ENCODE results near the gene MKLN1. TPM values are rescaled to one million over a fixed set of nuclear protein-coding genes. Genes with fewer than 3 reads are reported as not detected.

MKLN1 gene
- total and polyA plus RNA-seq, 2 donors: 14.4 to 28.9 TPM

DNA sequence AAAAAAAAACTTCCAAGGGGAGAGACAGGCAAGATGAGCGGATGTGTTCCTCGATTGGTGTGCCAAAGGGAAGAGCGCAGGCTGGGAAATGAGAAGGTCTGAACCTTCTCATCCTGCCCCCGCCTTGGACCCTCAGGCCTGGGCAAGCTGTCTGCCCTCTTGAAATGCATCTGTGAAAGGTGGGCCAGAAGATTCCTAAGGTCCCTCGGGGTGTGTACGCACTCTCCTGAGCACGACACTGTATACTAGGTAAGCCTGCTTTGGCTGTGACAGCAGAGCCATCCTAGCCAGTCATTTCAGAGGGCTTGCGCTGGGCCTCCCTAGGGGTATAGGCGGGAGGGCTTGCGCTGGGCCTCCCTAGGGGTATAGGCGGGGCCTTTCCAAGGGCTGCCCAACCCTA lies 201.9 kb downstream of the MKLN1 start:
- Histone ChIP-seq H3K4me1 (ENCODE audit: control insufficient read depth in 2 of 2, insufficient read depth in 2 of 2, low read length in 2 of 2) (no peaks in the 10 kb centered on the region), H3K27ac (ENCODE audit: low read depth in 1 of 2, low read length in 1 of 2) (no peak overlapping the region), H3K27me3 (ENCODE audit: control insufficient read depth in 2 of 2, insufficient read depth in 1 of 2, low read length in 1 of 2) (no peaks in the 10 kb centered on the region), H3K4me3 (ENCODE audit: low read length in 2 of 2) (no peak overlapping the region), H3K9me3 (ENCODE audit: control insufficient read depth in 2 of 2, insufficient read depth in 1 of 2, low read length in 1 of 2) (no peaks in the 10 kb centered on the region), H3K36me3 (ENCODE audit: control insufficient read depth in 2 of 2, insufficient read depth in 2 of 2, low read length in 1 of 2) (no peaks in the 10 kb centered on the region)
- DNase-seq (ENCODE audit: low read depth in 6 of 9, low spot score in 9 of 9): no peak
- WGBS: 92% methylated on average over 11 of the region's 11 CpGs

DNA sequence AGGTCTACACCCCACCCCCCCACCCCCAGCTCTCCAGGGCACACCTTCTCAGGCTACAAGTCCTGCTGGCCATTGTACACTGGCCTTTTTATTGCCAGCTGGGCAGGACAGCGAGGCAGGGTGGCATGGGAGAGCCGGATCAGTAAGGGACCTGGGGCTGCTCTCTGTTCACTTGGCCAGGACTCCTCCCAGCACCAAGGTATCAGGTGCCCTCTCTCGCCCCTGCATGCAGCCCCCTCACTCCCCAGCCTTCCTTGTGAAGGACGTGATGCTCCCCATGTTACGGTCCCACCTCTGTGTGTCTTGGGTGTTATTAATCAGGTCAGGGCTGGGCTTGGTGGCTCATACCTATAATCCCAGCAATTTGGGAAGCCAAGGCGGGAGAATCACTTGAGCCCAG lies 202.5 kb downstream of the MKLN1 start:
- WGBS: 95% methylated on average over 6 of the region's 6 CpGs
- DNase-seq (ENCODE audit: low read depth in 6 of 9, low spot score in 9 of 9): no peak
- no peak overlapping the region for H3K4me3 ChIP-seq (ENCODE audit: low read length in 2 of 2)
- H3K27ac ChIP-seq (ENCODE audit: low read depth in 1 of 2, low read length in 1 of 2): no peak overlapping the region
- H3K4me1 ChIP-seq (ENCODE audit: control insufficient read depth in 2 of 2, insufficient read depth in 2 of 2, low read length in 2 of 2): no peaks in the 10 kb centered on the region
- no peaks in the 10 kb centered on the region for H3K27me3 ChIP-seq (ENCODE audit: control insufficient read depth in 2 of 2, insufficient read depth in 1 of 2, low read length in 1 of 2)
- no peaks in the 10 kb centered on the region for H3K9me3 ChIP-seq (ENCODE audit: control insufficient read depth in 2 of 2, insufficient read depth in 1 of 2, low read length in 1 of 2)
- no peaks in the 10 kb centered on the region for H3K36me3 ChIP-seq (ENCODE audit: control insufficient read depth in 2 of 2, insufficient read depth in 2 of 2, low read length in 1 of 2)

DNA sequence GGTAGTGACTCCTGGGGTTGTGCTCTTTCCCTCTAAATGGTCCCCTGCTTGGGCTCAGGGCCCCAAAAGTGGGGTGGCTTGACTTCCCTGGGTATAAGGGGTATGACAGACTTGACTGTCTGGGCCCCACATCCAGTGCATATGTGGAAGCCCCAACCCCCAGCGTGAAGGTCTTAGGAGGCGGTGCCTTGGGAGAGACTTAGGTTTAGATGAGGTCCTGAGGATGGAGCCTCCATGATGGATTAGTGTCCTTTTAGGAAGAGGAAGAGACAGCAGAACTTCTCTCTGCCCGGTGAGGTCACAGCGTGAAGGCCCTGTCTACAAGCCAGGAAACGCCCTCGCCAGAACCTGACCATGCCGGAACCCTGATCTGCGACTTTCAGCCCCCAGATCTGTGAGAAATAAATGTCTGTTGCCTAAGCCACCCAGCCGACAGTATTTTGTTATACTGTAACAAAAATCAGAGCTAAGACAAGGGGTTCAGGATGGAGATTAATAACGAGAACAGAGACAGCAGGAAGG lies 205.0 kb downstream of the MKLN1 start:
- Histone ChIP-seq H3K27ac (ENCODE audit: low read depth in 1 of 2, low read length in 1 of 2) (no peak overlapping the region), H3K4me1 (ENCODE audit: control insufficient read depth in 2 of 2, insufficient read depth in 2 of 2, low read length in 2 of 2) (no peaks in the 10 kb centered on the region), H3K4me3 (ENCODE audit: low read length in 2 of 2) (no peak overlapping the region), H3K9me3 (ENCODE audit: control insufficient read depth in 2 of 2, insufficient read depth in 1 of 2, low read length in 1 of 2) (peaks cover 0 to 1% of the 10 kb centered on the region in 2 donors), H3K36me3 (ENCODE audit: control insufficient read depth in 2 of 2, insufficient read depth in 2 of 2, low read length in 1 of 2) (no peaks in the 10 kb centered on the region), H3K27me3 (ENCODE audit: control insufficient read depth in 2 of 2, insufficient read depth in 1 of 2, low read length in 1 of 2) (no peaks in the 10 kb centered on the region)
- DNase-seq (ENCODE audit: low read depth in 6 of 9, low spot score in 9 of 9): no peak
- WGBS: 93% methylated on average over 10 of the region's 10 CpGs

DNA sequence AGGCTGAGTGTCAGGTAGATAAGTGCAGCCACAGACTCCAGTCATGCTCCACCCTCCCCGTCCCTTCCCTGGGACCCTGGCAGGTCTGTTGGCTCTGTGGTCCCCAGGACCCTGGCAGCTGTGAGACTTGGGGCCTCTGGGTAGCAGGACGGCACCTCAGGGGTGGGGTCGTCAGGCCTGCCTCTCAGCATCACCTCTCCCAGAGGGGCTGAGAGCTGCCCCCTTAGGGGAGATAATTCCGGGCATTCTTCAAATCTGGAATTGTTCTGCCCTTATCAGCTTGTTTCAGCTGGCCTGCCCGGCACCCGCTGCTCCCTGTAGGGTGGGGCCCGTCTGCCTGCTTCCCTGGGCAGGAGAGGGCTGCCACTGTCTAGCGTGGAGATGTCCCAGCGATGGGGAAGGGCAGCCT lies 205.5 kb downstream of the MKLN1 start:
- 95% methylated on average over 9 of the region's 9 CpGs for WGBS
- Histone ChIP-seq H3K27ac (ENCODE audit: low read depth in 1 of 2, low read length in 1 of 2) (no peak overlapping the region), H3K36me3 (ENCODE audit: control insufficient read depth in 2 of 2, insufficient read depth in 2 of 2, low read length in 1 of 2) (no peaks in the 10 kb centered on the region), H3K4me3 (ENCODE audit: low read length in 2 of 2) (no peak overlapping the region), H3K27me3 (ENCODE audit: control insufficient read depth in 2 of 2, insufficient read depth in 1 of 2, low read length in 1 of 2) (no peaks in the 10 kb centered on the region), H3K9me3 (ENCODE audit: control insufficient read depth in 2 of 2, insufficient read depth in 1 of 2, low read length in 1 of 2) (peaks cover 0 to 1% of the 10 kb centered on the region in 2 donors), H3K4me1 (ENCODE audit: control insufficient read depth in 2 of 2, insufficient read depth in 2 of 2, low read length in 2 of 2) (no peaks in the 10 kb centered on the region)
- DNase-seq (ENCODE audit: low read depth in 6 of 9, low spot score in 9 of 9): no peak

DNA sequence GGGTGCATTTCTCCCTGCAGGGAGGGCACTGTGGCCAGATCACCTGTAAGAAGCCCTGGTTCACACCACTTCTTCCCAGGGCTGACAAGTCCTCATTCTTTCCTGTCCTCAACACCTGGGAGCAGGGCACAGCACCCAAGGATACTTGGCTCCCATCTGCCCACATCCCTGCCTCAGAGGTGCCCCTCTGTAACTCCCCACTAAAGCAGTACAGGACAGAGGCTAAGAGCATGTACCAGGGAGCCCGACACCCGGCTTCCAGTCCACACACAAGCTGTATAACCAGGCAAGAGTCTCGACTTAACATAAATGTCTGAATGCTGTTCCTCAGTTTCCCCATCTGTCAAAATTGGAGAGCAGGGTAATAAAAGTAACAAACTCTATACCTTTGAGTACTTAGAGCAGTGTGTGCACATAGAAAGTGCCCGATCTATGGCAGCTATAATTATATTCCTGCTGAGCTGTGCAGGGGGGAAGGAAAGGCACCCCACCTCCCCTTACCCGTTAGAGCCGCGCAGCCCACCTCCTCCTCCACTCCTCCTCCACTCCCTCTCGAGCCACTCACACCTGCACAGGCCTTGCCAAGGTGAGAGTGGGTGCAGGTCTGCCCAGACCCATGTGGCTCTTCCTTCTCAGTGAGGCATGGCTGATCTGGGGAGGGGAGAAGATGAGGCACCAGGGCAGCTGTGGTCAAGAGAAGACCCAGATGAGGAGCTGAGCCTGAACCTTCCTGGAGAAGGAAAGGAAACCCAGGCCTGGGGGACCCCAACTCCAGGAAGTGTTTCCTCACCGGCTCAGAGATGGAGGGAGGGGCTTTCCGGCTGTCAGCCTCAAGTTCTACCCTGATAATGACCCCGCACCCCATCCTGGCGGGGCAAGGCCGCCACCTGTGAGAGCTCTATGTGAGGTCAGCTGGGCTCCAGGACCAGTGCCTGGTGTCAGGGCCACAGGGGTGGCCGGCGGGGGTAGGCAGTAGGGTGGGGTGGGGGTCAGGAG lies 206.2 kb downstream of the MKLN1 start:
- Histone ChIP-seq H3K4me3 (ENCODE audit: low read length in 2 of 2) (no peak overlapping the region), H3K4me1 (ENCODE audit: control insufficient read depth in 2 of 2, insufficient read depth in 2 of 2, low read length in 2 of 2) (no peaks in the 10 kb centered on the region), H3K27ac (ENCODE audit: low read depth in 1 of 2, low read length in 1 of 2) (no peak overlapping the region), H3K9me3 (ENCODE audit: control insufficient read depth in 2 of 2, insufficient read depth in 1 of 2, low read length in 1 of 2) (peaks cover 0 to 1% of the 10 kb centered on the region in 2 donors), H3K36me3 (ENCODE audit: control insufficient read depth in 2 of 2, insufficient read depth in 2 of 2, low read length in 1 of 2) (no peaks in the 10 kb centered on the region), H3K27me3 (ENCODE audit: control insufficient read depth in 2 of 2, insufficient read depth in 1 of 2, low read length in 1 of 2) (no peaks in the 10 kb centered on the region)
- DNase-seq (ENCODE audit: low read depth in 6 of 9, low spot score in 9 of 9): no peak
- 90% methylated on average over 15 of the region's 15 CpGs for WGBS

DNA sequence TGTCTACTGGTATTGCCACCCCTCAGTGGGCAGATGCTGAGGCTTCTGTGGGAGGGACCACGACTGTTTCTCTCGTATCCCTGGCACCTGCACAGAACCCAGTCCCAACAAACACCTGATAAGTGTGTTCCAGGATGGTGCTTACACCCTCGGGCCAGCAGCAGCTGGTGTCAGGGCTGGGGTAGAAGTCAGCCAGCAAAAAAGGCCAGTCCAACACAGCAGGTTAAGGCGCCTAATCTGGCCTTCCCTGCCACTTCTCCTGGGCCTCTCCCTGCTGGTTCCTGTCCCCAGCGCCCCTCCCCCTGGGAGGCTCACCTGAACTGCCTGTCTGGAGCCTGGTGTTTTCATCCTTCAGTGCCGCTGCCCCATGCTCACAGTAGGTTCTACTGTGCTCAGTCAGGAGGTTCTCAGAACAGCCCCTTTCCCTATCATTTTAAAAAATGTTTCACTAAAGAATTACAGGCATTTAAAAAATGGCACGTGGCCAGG lies 208.7 kb downstream of the MKLN1 start:
- WGBS: 83% methylated on average over 7 of the region's 7 CpGs
- no peaks in the 10 kb centered on the region for H3K4me1 ChIP-seq (ENCODE audit: control insufficient read depth in 2 of 2, insufficient read depth in 2 of 2, low read length in 2 of 2)
- no peak overlapping the region for H3K4me3 ChIP-seq (ENCODE audit: low read length in 2 of 2)
- peaks cover 0 to 1% of the 10 kb centered on the region in 2 donors for H3K9me3 ChIP-seq (ENCODE audit: control insufficient read depth in 2 of 2, insufficient read depth in 1 of 2, low read length in 1 of 2)
- no peaks in the 10 kb centered on the region for H3K27me3 ChIP-seq (ENCODE audit: control insufficient read depth in 2 of 2, insufficient read depth in 1 of 2, low read length in 1 of 2)
- no peak overlapping the region for H3K27ac ChIP-seq (ENCODE audit: low read depth in 1 of 2, low read length in 1 of 2)
- no peaks in the 10 kb centered on the region for H3K36me3 ChIP-seq (ENCODE audit: control insufficient read depth in 2 of 2, insufficient read depth in 2 of 2, low read length in 1 of 2)
- DNase-seq (ENCODE audit: low read depth in 6 of 9, low spot score in 9 of 9): no peak

DNA sequence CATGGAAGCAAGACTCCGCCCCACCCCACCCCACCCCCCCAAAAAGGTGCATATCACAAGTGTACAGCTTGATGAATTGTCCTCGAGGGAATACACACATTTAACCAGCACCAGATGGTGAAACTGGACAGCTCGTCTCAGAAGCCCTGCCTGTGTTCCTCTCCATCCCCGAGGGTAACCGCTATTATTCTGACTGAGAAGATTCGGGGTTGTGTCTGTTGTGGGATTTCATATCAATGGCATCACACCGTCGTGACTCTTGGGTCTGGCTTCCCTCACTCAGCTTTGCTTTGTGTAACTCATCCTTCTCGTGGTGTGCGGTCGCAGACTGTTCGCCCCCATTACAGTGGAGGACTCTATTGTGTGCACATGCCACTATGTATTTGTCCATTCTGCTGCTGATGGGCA lies 209.9 kb downstream of the MKLN1 start:
- H3K4me3 ChIP-seq (ENCODE audit: low read length in 2 of 2): no peak overlapping the region
- H3K36me3 ChIP-seq (ENCODE audit: control insufficient read depth in 2 of 2, insufficient read depth in 2 of 2, low read length in 1 of 2): no peaks in the 10 kb centered on the region
- no peaks in the 10 kb centered on the region for H3K4me1 ChIP-seq (ENCODE audit: control insufficient read depth in 2 of 2, insufficient read depth in 2 of 2, low read length in 2 of 2)
- DNase-seq (ENCODE audit: low read depth in 6 of 9, low spot score in 9 of 9): no peak
- peaks cover 0 to 1% of the 10 kb centered on the region in 2 donors for H3K9me3 ChIP-seq (ENCODE audit: control insufficient read depth in 2 of 2, insufficient read depth in 1 of 2, low read length in 1 of 2)
- no peaks in the 10 kb centered on the region for H3K27me3 ChIP-seq (ENCODE audit: control insufficient read depth in 2 of 2, insufficient read depth in 1 of 2, low read length in 1 of 2)
- WGBS: 94% methylated on average over 12 of the region's 12 CpGs
- H3K27ac ChIP-seq (ENCODE audit: low read depth in 1 of 2, low read length in 1 of 2): no peak overlapping the region

DNA sequence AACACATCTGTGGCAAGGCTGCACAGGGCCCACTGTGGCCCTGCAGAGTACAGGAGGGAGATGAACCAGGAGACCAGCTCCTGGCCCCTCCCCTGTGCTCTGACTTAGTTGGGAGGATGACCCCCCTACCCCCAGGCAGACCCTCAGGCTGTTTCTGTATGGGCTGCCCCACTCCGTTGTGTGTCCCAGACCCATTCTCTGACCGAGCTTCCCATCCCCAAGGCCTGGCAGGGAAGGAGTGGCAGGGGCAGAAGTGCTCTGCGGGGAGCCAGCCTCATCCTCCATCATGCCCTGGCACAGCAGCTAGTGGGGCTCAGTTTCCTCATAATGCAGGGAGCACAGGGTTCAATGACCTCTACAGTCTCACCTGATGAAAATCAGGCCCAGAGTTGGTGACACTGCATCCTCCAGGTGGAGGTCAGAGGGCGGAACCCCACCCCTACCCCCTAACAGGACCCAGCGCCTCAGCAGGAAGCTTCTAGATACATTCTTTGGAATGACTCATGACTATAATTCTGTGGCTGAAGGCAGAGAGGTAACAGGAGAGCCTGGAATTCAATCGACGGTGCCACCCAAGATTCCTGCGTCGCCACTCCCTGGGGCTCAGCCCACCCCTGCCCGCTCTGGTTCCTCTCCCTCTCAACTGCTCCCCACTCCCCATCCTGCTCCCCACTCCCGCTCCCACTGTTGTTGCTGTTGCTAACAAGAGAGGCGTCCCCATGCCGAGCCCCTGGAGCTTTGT lies 210.6 kb downstream of the MKLN1 start:
- Histone ChIP-seq H3K4me3 (ENCODE audit: low read length in 2 of 2) (no peak overlapping the region), H3K4me1 (ENCODE audit: control insufficient read depth in 2 of 2, insufficient read depth in 2 of 2, low read length in 2 of 2) (no peaks in the 10 kb centered on the region), H3K9me3 (ENCODE audit: control insufficient read depth in 2 of 2, insufficient read depth in 1 of 2, low read length in 1 of 2) (peaks cover 0 to 1% of the 10 kb centered on the region in 2 donors), H3K36me3 (ENCODE audit: control insufficient read depth in 2 of 2, insufficient read depth in 2 of 2, low read length in 1 of 2) (no peaks in the 10 kb centered on the region), H3K27ac (ENCODE audit: low read depth in 1 of 2, low read length in 1 of 2) (no peak overlapping the region), H3K27me3 (ENCODE audit: control insufficient read depth in 2 of 2, insufficient read depth in 1 of 2, low read length in 1 of 2) (no peaks in the 10 kb centered on the region)
- no peak for DNase-seq (ENCODE audit: low read depth in 6 of 9, low spot score in 9 of 9)
- 95% methylated on average over 13 of the region's 13 CpGs for WGBS

DNA sequence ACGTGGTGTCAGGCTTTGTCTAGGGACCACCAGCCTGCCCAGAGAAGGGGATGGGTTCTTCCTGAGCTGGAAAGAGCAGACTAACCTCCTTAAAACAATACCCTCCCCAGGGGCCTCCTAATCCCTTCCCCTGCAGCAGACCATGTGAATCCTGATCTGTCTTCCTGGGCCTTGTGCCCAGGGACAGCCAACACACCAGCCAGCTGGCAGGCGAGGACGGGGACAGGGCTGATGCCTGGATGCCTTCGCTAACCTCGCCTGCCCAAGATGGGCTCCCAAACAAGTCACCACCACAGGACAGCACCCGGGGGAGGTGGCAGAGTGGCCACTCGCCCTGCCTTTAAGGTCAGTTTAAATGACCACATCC lies 211.1 kb downstream of the MKLN1 start:
- Histone ChIP-seq H3K27ac (ENCODE audit: low read depth in 1 of 2, low read length in 1 of 2) (no peak overlapping the region), H3K36me3 (ENCODE audit: control insufficient read depth in 2 of 2, insufficient read depth in 2 of 2, low read length in 1 of 2) (no peaks in the 10 kb centered on the region), H3K9me3 (ENCODE audit: control insufficient read depth in 2 of 2, insufficient read depth in 1 of 2, low read length in 1 of 2) (peaks cover 0 to 1% of the 10 kb centered on the region in 2 donors), H3K4me1 (ENCODE audit: control insufficient read depth in 2 of 2, insufficient read depth in 2 of 2, low read length in 2 of 2) (no peaks in the 10 kb centered on the region), H3K27me3 (ENCODE audit: control insufficient read depth in 2 of 2, insufficient read depth in 1 of 2, low read length in 1 of 2) (no peaks in the 10 kb centered on the region), H3K4me3 (ENCODE audit: low read length in 2 of 2) (no peak overlapping the region)
- 91% methylated on average over 7 of the region's 7 CpGs for whole genome bisulfite sequencing
- no peak for DNase-seq (ENCODE audit: low read depth in 6 of 9, low spot score in 9 of 9)

Measured in thymus (tissue), 11 donors.